Erythroblast (primary cell): ENCODE measurements around the gene IRGC.

Experiments used
- GATA1 ChIP-seq: IDR thresholded peaks from 2 replicates; pipeline ENCODE4 v1.6.1; 2011; ENCODE audit warnings: low read depth, mild to moderate bottlenecking, control low read depth, low read length, moderate library complexity
- POLR2A ChIP-seq: IDR thresholded peaks from 2 replicates; pipeline ENCODE4 v1.6.1; 2011; ENCODE audit warnings: mild to moderate bottlenecking, low read length

GRCh38 chr19:43739439-43740235 lies 23.8 kb downstream of the IRGC start:
- TF ChIP-seq POLR2A (no peak), GATA1 (no peak)
